HPDE6-E6E7 (cell line): ENCODE measurements around the gene UNC119B.

Source experiments
- DNase-seq: peaks from one replicate; pipeline ENCODE4 v3.0.0; 2011; ENCODE audit warnings: missing footprints; ENCODE audit errors: extremely low spot score

UNC119B gene

GRCh38 chr12:120767071-120768024, 57.1 kb downstream of the UNC119B start:
- DNase-seq: no peak

DNA sequence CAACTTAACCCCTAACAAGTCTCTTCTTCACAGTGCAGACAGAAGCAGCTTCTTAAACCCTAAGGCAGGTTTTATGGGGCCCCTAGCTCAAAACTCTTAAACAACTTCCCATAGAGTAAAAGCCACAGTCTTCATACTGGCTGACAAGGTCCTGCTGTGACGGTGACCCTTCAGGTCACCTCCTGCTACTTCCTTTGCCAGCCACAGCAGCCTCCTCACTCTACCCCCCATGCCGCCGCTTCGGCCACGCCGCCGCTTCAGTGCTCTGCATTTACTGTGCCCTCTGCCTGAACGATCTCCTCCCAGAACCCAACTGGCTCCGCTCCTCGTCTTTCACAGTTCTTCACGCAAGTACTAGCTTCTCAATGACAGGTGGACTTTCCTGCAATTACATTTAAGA, 60.8 kb downstream of the UNC119B start:
- no peak for DNase-seq
